DND-41 (cell line): ENCODE data around the gene NAIF1.

Experiments
- EZH2 ChIP-seq: IDR thresholded peaks from 3 replicates; pipeline ENCODE4 v1.6.1; 2012; ENCODE audit warnings: borderline replicate concordance, low read depth, mild to moderate bottlenecking, moderate library complexity, low read length, inconsistent platforms; ENCODE audit not compliant: severe bottlenecking
- TF ChIP-seq, protein P1 (sequence below): IDR thresholded peaks from 2 replicates; pipeline ENCODE4 v1.5.1; 2012; ENCODE audit warnings: borderline replicate concordance, low read length, moderate library complexity, mild to moderate bottlenecking; ENCODE audit not compliant: poor library complexity, severe bottlenecking; ENCODE audit errors: extremely low read depth

DNA sequence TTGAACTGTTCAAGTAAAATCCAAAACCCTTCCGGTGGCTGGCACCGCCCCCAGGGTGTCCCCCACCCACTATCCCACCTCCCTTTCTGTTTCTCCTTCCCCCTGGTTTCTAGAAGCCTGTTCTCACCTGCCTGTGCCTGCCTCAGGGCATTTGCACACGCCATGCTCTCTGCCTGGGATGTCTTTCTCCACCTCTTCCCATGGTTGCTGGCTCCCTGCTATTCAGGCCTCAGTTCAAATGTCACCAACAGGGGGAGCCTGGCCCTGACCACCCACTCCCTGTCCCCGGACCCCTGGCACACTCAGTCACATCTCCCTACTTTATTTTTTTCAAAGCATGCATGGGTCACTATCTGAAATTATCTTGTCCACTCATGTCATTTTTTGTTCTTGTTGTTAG, 46.4 kb downstream of the NAIF1 start:
- TF ChIP-seq, protein P1, sequence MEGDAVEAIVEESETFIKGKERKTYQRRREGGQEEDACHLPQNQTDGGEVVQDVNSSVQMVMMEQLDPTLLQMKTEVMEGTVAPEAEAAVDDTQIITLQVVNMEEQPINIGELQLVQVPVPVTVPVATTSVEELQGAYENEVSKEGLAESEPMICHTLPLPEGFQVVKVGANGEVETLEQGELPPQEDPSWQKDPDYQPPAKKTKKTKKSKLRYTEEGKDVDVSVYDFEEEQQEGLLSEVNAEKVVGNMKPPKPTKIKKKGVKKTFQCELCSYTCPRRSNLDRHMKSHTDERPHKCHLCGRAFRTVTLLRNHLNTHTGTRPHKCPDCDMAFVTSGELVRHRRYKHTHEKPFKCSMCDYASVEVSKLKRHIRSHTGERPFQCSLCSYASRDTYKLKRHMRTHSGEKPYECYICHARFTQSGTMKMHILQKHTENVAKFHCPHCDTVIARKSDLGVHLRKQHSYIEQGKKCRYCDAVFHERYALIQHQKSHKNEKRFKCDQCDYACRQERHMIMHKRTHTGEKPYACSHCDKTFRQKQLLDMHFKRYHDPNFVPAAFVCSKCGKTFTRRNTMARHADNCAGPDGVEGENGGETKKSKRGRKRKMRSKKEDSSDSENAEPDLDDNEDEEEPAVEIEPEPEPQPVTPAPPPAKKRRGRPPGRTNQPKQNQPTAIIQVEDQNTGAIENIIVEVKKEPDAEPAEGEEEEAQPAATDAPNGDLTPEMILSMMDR: peak; percentile 44
- TF ChIP-seq EZH2: no peak
